H1 (cell line): ENCODE results near the gene ZSCAN21.

Experiments used
- CTCF ChIP-seq, 3 experiments: IDR thresholded peaks; 1 replicate in 2 of 3; 2 replicates in 1 of 3; pipeline versions ENCODE4 v1.5.1 to v1.6.1; 2011; ENCODE audit warnings: low read length in 3 of 3, mild to moderate bottlenecking in 3 of 3, inconsistent platforms in 2 of 3, low read depth in 1 of 3, moderate library complexity in 1 of 3; ENCODE audit not compliant: insufficient read depth in 1 of 3; ENCODE audit errors: control extremely low read depth in 1 of 3
- SP1 ChIP-seq: IDR thresholded peaks from 2 replicates; pipeline ENCODE4 v1.6.1; 2011; ENCODE audit warnings: low read depth, low read length
- ZNF274 ChIP-seq: IDR thresholded peaks from 2 replicates; pipeline ENCODE4 v1.7.0; 2012; ENCODE audit warnings: low read length, borderline replicate concordance; ENCODE audit errors: extremely low read depth

GRCh38 chr7:100080907-100081534 is 31.4 kb downstream of the ZSCAN21 start:
- TF ChIP-seq ZNF274: no peak
- TF ChIP-seq CTCF (IDR thresholded peaks at IDR 0.05; ENCODE audit: control extremely low read depth in 1 of 3, insufficient read depth in 1 of 3, low read depth in 1 of 3, low read length in 3 of 3): no peak
- no peak for TF ChIP-seq SP1
